Muscle of back (tissue), 11 donors: Measurements from ENCODE around the gene KRT32. TPM values are rescaled to one million over a fixed set of nuclear protein-coding genes. Genes with fewer than 3 reads are reported as not detected.
"Not testable (repeated sequence)": the region's sequence is repeated elsewhere in the genome, so short reads cannot be mapped to it uniquely, and the experiment has no call there.

Source experiments
- DNase-seq, 3 donors: peaks; one replicate each; pipeline versions ENCODE4 v3.0.0 to v3.0.0-alpha.2; 2013
- polyA plus RNA-seq, 10 donors: library from polyadenylated mRNA; unstranded; fragments of 120-200 nt; gene quantifications; one replicate each; pipeline ENCODE4 v1.2.1, GENCODE V29; 2013; ENCODE audit not compliant: insufficient read length in 10 of 10

The KRT32 gene
- polyA plus RNA-seq, 10 donors = 0.11 TPM; not detected in 9

GRCh38 chr17:41429667-41430066 lies 37.5 kb downstream of the KRT32 start:
- no peak for DNase-seq

GRCh38 chr17:41428591-41429291 lies 38.4 kb downstream of the KRT32 start:
- DNase-seq = no peak

GRCh38 chr17:41424111-41424635 lies 43.0 kb downstream of the KRT32 start, which contains the start of gene KRT37:
KRT37 (minus strand) TSS chr17:41424585; CDS start chr17:41424523, 62 bp downstream.
- no peak for DNase-seq

- not testable (repeated sequence) for DNase-seq
Observed at GRCh38 chr17:41422586-41422985, 44.6 kb downstream of the KRT32 start.

GRCh38 chr17:41421617-41422016 lies 45.6 kb downstream of the KRT32 start:
- DNase-seq = no peak

GRCh38 chr17:41421116-41421515 lies 46.1 kb downstream of the KRT32 start:
- no peak for DNase-seq

GRCh38 chr17:41420134-41420533 lies 47.1 kb downstream of the KRT32 start:
- DNase-seq = no peak

- no peak for DNase-seq
Observed at GRCh38 chr17:41419716-41420115, 47.5 kb downstream of the KRT32 start.

GRCh38 chr17:41418116-41418860 lies 48.9 kb downstream of the KRT32 start:
- no peak for DNase-seq

- DNase-seq = no peak
Observed at GRCh38 chr17:41417576-41418015, 49.6 kb downstream of the KRT32 start.

GRCh38 chr17:41417127-41417526 lies 50.1 kb downstream of the KRT32 start:
- DNase-seq = no peak

GRCh38 chr17:41416479-41416878 lies 50.7 kb downstream of the KRT32 start:
- DNase-seq = peak in 1 of 3 donors; percentile 15

- DNase-seq = no peak
Observed at GRCh38 chr17:41415833-41416335, 51.3 kb downstream of the KRT32 start.

- DNase-seq = no peak
Observed at GRCh38 chr17:41415411-41415810, 51.8 kb downstream of the KRT32 start.

- DNase-seq = no peak
Observed at GRCh38 chr17:41413982-41414381, 53.2 kb downstream of the KRT32 start.

- DNase-seq = no peak
Observed at GRCh38 chr17:41413353-41413957, 53.7 kb downstream of the KRT32 start.

GRCh38 chr17:41411072-41411840 lies 55.9 kb downstream of the KRT32 start:
- DNase-seq = no peak
